Fibroblast of mammary gland (primary cell): Measurements from ENCODE around the gene PKM.

Experiments used
- DNase-seq: peaks from one replicate; pipeline ENCODE4 v3.0.0-alpha.2; 2010; ENCODE audit warnings: low read depth
- H3K4me3 ChIP-seq: 2 replicates; pipeline ENCODE4 v1.5.1; 2011; ENCODE audit warnings: low read depth, mild to moderate bottlenecking, low read length, moderate library complexity; ENCODE audit not compliant: control insufficient read depth
- CTCF ChIP-seq: conservative IDR thresholded peaks from 2 replicates; pipeline ENCODE4 v1.5.1; 2011; ENCODE audit warnings: low read depth, low read length, inconsistent platforms; ENCODE audit not compliant: control insufficient read depth, insufficient read depth

PKM gene

GRCh38 chr15:72236381-72237003 is 5.5 kb upstream of the PKM start:
- no peak for TF ChIP-seq CTCF
- H3K4me3 ChIP-seq, result peak overlapping the region; percentile 53
- no peak for DNase-seq

GRCh38 chr15:72235298-72235697 is 4.3 kb upstream of the PKM start:
- no peak overlapping the region for H3K4me3 ChIP-seq
- DNase-seq, result no peak
- no peak for TF ChIP-seq CTCF

GRCh38 chr15:72233769-72234168 is 2.8 kb upstream of the PKM start:
- DNase-seq, result peak; percentile 14
- no peak for TF ChIP-seq CTCF
- H3K4me3 ChIP-seq, result no peak overlapping the region

GRCh38 chr15:72231833-72232478 is 966 bp upstream of the PKM start:
- TF ChIP-seq CTCF, result no peak
- peak overlapping the region; percentile 96 for H3K4me3 ChIP-seq
- peak; percentile 83 for DNase-seq

GRCh38 chr15:72230197-72231065 is 559 bp downstream of the PKM start:
- TF ChIP-seq CTCF, result no peak
- peak; percentile 84 for DNase-seq
- peak overlapping the region; percentile 96 for H3K4me3 ChIP-seq

GRCh38 chr15:72229947-72230196 is 1.1 kb downstream of the PKM start:
- TF ChIP-seq CTCF, result no peak
- no peak for DNase-seq
- peak overlapping the region; percentile 96 for H3K4me3 ChIP-seq
